Tibial artery (tissue), 4 donors: ENCODE measurements around the gene EPSTI1.

Experiments
- DNase-seq, 2 donors: peaks; one replicate each; pipeline ENCODE4 v3.0.0-alpha.2; 2019
- H3K27ac ChIP-seq, 2 donors: fragments of 200-600 bp; sonication (generic) in 1 of 2; 1 replicate in 1 of 2; 2 replicates in 1 of 2; pipeline ENCODE4 v1.5.1; 2018 to 2019; ENCODE audit warnings: mild to moderate bottlenecking in 1 of 2
- H3K27me3 ChIP-seq, 2 donors: fragments of 200-600 bp; sonication (generic) in 1 of 2; one replicate each; pipeline versions ENCODE4 v1.5.1 to v1.6.0; 2016 to 2019
- H3K36me3 ChIP-seq, 3 donors: fragments of 200-600 bp; sonication (generic) in 2 of 3; one replicate each; pipeline ENCODE4 v1.5.1; 2016 to 2019; ENCODE audit warnings: mild to moderate bottlenecking in 2 of 3
- H3K4me1 ChIP-seq, 4 donors: fragments of 200-600 bp; sonication (generic) in 2 of 4; 1 replicate in 3 of 4; 2 replicates in 1 of 4; pipeline ENCODE4 v1.5.1; 2016 to 2019
- H3K4me3 ChIP-seq, 2 donors: fragments of 200-600 bp; sonication (generic) in 1 of 2; 1 replicate in 1 of 2; 2 replicates in 1 of 2; pipeline ENCODE4 v1.5.1; 2018 to 2019; ENCODE audit warnings: mild to moderate bottlenecking in 2 of 2
- H3K9me3 ChIP-seq, 3 donors: fragments of 200-600 bp; sonication (generic) in 1 of 3; one replicate each; pipeline ENCODE4 v1.5.1; 2016 to 2019
- intact Hi-C: fragments of 100-400 bp; cut with DNase I; formaldehyde crosslinking; loops from one replicate; pipeline ENCODE4 v1.15.0; 2023; ENCODE audit warnings: low total_unique reads
- TF ChIP-seq, protein P1 (sequence below), 2 experiments: fragments of 200-600 bp in 1 of 2; fragments of 450-650 bp in 1 of 2; IDR thresholded peaks; one replicate each; pipeline ENCODE4 v1.5.1; 2017 to 2019; ENCODE audit warnings: antibody characterized with exemption in 2 of 2, mild to moderate bottlenecking in 1 of 2, moderate library complexity in 1 of 2

Gene EPSTI1

GRCh38 chr13:43033038-43033437, 41.0 kb upstream of the EPSTI1 start:
- DNase-seq = no peak
- H3K27ac ChIP-seq = no peak overlapping the region
- TF ChIP-seq, protein P1, sequence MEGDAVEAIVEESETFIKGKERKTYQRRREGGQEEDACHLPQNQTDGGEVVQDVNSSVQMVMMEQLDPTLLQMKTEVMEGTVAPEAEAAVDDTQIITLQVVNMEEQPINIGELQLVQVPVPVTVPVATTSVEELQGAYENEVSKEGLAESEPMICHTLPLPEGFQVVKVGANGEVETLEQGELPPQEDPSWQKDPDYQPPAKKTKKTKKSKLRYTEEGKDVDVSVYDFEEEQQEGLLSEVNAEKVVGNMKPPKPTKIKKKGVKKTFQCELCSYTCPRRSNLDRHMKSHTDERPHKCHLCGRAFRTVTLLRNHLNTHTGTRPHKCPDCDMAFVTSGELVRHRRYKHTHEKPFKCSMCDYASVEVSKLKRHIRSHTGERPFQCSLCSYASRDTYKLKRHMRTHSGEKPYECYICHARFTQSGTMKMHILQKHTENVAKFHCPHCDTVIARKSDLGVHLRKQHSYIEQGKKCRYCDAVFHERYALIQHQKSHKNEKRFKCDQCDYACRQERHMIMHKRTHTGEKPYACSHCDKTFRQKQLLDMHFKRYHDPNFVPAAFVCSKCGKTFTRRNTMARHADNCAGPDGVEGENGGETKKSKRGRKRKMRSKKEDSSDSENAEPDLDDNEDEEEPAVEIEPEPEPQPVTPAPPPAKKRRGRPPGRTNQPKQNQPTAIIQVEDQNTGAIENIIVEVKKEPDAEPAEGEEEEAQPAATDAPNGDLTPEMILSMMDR (IDR thresholded peaks at IDR 0.05) = no peak
- no peak overlapping the region for H3K4me3 ChIP-seq
- intact Hi-C loops = no loop called here
- no peaks in the 10 kb centered on the region for H3K27me3 ChIP-seq
- H3K36me3 ChIP-seq = peaks cover 9 to 10% (median 9%) of the 10 kb centered on the region in 3 donors
- H3K9me3 ChIP-seq = no peaks in the 10 kb centered on the region
- peaks cover 0 to 34% (median 10%) of the 10 kb centered on the region in 4 donors for H3K4me1 ChIP-seq

DNA sequence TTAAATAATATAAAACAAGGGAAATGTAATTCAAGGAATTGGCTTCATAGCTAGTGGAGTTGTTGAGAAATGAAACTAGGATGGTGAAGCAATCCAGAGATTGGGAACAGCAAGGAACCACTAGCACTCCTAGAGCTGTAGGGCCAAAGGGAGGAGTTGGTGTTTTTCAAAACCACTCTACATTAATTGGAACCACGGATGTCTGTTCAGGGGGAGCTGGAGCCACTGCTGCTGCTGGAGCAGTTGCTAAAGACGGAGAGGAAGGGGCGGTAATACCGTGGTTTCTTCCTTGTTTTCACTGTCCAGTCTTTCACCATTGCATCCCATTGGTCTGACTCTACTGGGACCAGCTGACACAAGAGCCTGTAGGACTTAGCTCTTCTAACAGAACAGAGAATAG, 39.8 kb upstream of the EPSTI1 start:
- H3K9me3 ChIP-seq = no peaks in the 10 kb centered on the region
- H3K4me3 ChIP-seq = no peak overlapping the region
- H3K27me3 ChIP-seq = no peaks in the 10 kb centered on the region
- intact Hi-C loops = no loop called here
- DNase-seq = no peak
- H3K4me1 ChIP-seq = peaks cover 0 to 30% (median 9%) of the 10 kb centered on the region in 4 donors
- H3K27ac ChIP-seq = no peak overlapping the region
- H3K36me3 ChIP-seq = peaks cover 9 to 14% (median 10%) of the 10 kb centered on the region in 3 donors
- TF ChIP-seq, protein P1 (IDR thresholded peaks at IDR 0.05) = no peak

DNA sequence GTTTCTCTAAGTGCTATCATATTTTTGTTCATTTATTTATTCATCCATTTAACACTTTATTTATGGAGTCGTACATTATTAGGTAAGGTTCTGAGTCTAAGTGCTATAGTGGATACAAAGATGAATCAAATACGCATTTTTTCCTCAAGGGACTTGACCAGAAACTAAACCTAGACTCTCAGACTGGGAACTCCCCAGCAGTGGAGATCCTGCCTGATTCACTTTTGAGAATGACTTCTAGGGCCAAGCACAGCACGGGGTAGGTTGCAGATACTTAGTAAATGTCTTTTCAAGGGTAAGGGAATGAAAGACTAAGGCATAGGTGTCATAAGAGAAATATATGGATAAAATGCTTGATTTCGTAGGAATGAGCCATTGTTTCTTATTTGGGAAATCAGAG, 38.5 kb upstream of the EPSTI1 start:
- peaks cover 9 to 14% (median 10%) of the 10 kb centered on the region in 3 donors for H3K36me3 ChIP-seq
- peaks cover 0 to 23% (median 4%) of the 10 kb centered on the region in 4 donors for H3K4me1 ChIP-seq
- H3K27ac ChIP-seq = no peak overlapping the region
- intact Hi-C loops = no loop called here
- H3K27me3 ChIP-seq = no peaks in the 10 kb centered on the region
- H3K4me3 ChIP-seq = no peak overlapping the region
- TF ChIP-seq, protein P1 (IDR thresholded peaks at IDR 0.05) = no peak
- no peaks in the 10 kb centered on the region for H3K9me3 ChIP-seq
- no peak for DNase-seq

DNA sequence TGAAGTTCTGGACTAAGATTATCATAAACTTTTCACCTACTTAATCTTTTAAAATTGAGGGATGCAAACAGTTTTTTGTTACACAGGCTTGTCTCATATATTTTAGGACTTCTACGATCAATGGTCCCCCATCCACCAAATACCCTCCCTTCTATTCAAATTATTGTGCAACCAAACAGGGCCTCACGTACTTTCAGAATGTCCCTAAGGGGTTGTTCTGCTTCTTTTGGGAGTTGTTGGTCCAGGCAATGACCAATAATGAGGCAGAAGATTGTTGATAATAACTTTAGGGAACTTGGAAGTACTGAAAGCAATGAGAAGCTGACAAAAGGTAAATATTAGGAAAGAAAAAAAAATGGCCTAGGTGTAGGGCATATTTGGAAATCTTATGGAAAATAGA, 34.2 kb upstream of the EPSTI1 start:
- Histone ChIP-seq H3K36me3 (peaks cover 0 to 8% (median 0%) of the 10 kb centered on the region in 3 donors), H3K4me3 (no peak overlapping the region), H3K27ac (no peak overlapping the region), H3K9me3 (no peaks in the 10 kb centered on the region), H3K27me3 (no peaks in the 10 kb centered on the region), H3K4me1 (peaks cover 0 to 39% (median 17%) of the 10 kb centered on the region in 4 donors)
- TF ChIP-seq, protein P1 (IDR thresholded peaks at IDR 0.05) = no peak
- no peak for DNase-seq
- intact Hi-C loops = no loop called here

GRCh38 chr13:43023289-43023963, 31.4 kb upstream of the EPSTI1 start, which contains the start of gene DNAJC15:
TSS of gene DNAJC15 (plus strand) at chr13:43023586. CDS start at chr13:43023627, 41 bp downstream.
- H3K27me3 ChIP-seq = no peaks in the 10 kb centered on the region
- intact Hi-C loops = no loop called here
- DNase-seq = peak; percentile 84 to 89
- no peaks in the 10 kb centered on the region for H3K9me3 ChIP-seq
- H3K4me1 ChIP-seq = peaks cover 0 to 27% (median 16%) of the 10 kb centered on the region in 4 donors
- H3K36me3 ChIP-seq = peaks cover 0 to 8% (median 0%) of the 10 kb centered on the region in 3 donors
- H3K4me3 ChIP-seq = peak within 1 kb of the TSS; percentile 56 to 70
- TF ChIP-seq, protein P1 (IDR thresholded peaks at IDR 0.05) = no peak
- peak within 1 kb of the TSS; percentile 79 to 90 for H3K27ac ChIP-seq
